Mesothelial cell of epicardium (in vitro differentiated cells): ENCODE measurements around the gene UNK. TPM values are rescaled to one million over a fixed set of nuclear protein-coding genes. Genes with fewer than 3 reads are reported as not detected.
A peak's percentile ranks its signal among the peaks of the same experiment; 100 is the strongest.
"Not testable (repeated sequence)": the region's sequence is repeated elsewhere in the genome, so short reads cannot be mapped to it uniquely, and the experiment has no call there.

Experiments
- DNase-seq, 2 experiments: peaks; one replicate each; pipeline ENCODE4 v3.0.0; 2021; ENCODE audit warnings: low spot score in 2 of 2; ENCODE audit not compliant: unreplicated experiment in 2 of 2
- H3K27ac Mint-ChIP-seq: 2 replicates; pipeline ENCODE4 v1.8.0; 2021; ENCODE audit warnings: mixed read lengths
- H3K27me3 Mint-ChIP-seq: 2 replicates; pipeline ENCODE4 v1.8.0; 2021; ENCODE audit warnings: low read depth, mixed read lengths
- H3K36me3 Mint-ChIP-seq: 2 replicates; pipeline ENCODE4 v1.8.0; 2021; ENCODE audit warnings: mixed read lengths
- H3K4me1 Mint-ChIP-seq: 2 replicates; pipeline ENCODE4 v1.8.0; 2021; ENCODE audit warnings: mixed read lengths
- H3K4me3 Mint-ChIP-seq: 2 replicates; pipeline ENCODE4 v1.8.0; 2021; ENCODE audit warnings: mild to moderate bottlenecking, moderate library complexity, mixed read lengths
- H3K9me3 Mint-ChIP-seq: 2 replicates; pipeline ENCODE4 v1.8.0; 2021; ENCODE audit warnings: mixed read lengths
- total RNA-seq: library from RNA; stranded (reverse); gene quantifications from 3 replicates; pipeline ENCODE4 v1.2.1, GENCODE V29; 2021
- TF ChIP-seq, protein P1 (sequence below): fragments of 200-600 bp; sonication (generic); IDR thresholded peaks from one replicate; pipeline ENCODE4 v1.5.0; 2021; ENCODE audit warnings: antibody characterized with exemption; ENCODE audit not compliant: unreplicated experiment

Gene UNK
- total RNA-seq, 1 donor from 2014 or later: 66.4 TPM

GRCh38 chr17:75850928-75851692 lies 66.5 kb downstream of the UNK start:
- Mint-ChIP-seq H3K27me3 (no peaks in the 10 kb centered on the region), H3K9me3 (no peaks in the 10 kb centered on the region), H3K4me3 (no peak overlapping the region), H3K36me3 (peaks cover 16% of the 10 kb centered on the region), H3K27ac (no peak overlapping the region), H3K4me1 (peaks cover 10% of the 10 kb centered on the region)
- TF ChIP-seq, protein P1, sequence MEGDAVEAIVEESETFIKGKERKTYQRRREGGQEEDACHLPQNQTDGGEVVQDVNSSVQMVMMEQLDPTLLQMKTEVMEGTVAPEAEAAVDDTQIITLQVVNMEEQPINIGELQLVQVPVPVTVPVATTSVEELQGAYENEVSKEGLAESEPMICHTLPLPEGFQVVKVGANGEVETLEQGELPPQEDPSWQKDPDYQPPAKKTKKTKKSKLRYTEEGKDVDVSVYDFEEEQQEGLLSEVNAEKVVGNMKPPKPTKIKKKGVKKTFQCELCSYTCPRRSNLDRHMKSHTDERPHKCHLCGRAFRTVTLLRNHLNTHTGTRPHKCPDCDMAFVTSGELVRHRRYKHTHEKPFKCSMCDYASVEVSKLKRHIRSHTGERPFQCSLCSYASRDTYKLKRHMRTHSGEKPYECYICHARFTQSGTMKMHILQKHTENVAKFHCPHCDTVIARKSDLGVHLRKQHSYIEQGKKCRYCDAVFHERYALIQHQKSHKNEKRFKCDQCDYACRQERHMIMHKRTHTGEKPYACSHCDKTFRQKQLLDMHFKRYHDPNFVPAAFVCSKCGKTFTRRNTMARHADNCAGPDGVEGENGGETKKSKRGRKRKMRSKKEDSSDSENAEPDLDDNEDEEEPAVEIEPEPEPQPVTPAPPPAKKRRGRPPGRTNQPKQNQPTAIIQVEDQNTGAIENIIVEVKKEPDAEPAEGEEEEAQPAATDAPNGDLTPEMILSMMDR: no peak
- DNase-seq: no peak

GRCh38 chr17:75851693-75851991 lies 67.0 kb downstream of the UNK start:
- not testable (repeated sequence) for H3K27ac Mint-ChIP-seq, H3K9me3 Mint-ChIP-seq, H3K27me3 Mint-ChIP-seq, H3K4me3 Mint-ChIP-seq, DNase-seq
- H3K36me3 Mint-ChIP-seq: peaks cover 14% of the 10 kb centered on the region
- peaks cover 14% of the 10 kb centered on the region for H3K4me1 Mint-ChIP-seq

DNA sequence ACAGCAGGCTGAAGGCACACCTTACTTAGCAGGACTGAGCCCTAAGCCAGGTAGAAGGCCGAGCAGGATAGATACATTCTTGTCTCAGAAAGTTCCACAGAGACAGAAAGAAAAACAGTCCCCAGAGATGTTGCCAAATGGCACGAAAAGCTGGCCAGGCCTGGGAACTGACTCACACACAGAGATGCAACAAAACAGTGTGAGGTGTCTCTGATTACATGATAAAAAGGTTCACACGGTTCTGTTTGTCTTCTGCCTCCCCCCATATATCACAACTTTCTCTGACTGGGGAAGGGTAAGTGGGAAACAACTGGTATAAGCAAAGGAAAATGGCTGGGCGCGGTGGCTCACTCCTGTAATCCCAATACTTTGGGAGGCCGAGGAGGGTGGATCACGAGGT lies 68.8 kb downstream of the UNK start:
- TF ChIP-seq, protein P1: no peak
- Mint-ChIP-seq H3K27ac (no peak overlapping the region), H3K4me3 (no peak overlapping the region), H3K4me1 (peaks cover 15% of the 10 kb centered on the region), H3K36me3 (peaks cover 11% of the 10 kb centered on the region), H3K9me3 (no peaks in the 10 kb centered on the region), H3K27me3 (no peaks in the 10 kb centered on the region)
- DNase-seq: no peak

GRCh38 chr17:75854101-75854748 lies 69.6 kb downstream of the UNK start:
- H3K36me3 Mint-ChIP-seq: peaks cover 10% of the 10 kb centered on the region
- peaks cover 15% of the 10 kb centered on the region for H3K4me1 Mint-ChIP-seq
- no peak overlapping the region for H3K4me3 Mint-ChIP-seq
- no peak for DNase-seq
- no peaks in the 10 kb centered on the region for H3K9me3 Mint-ChIP-seq
- TF ChIP-seq, protein P1: no peak
- no peaks in the 10 kb centered on the region for H3K27me3 Mint-ChIP-seq
- H3K27ac Mint-ChIP-seq: no peak overlapping the region

- Mint-ChIP-seq H3K27ac (no peak overlapping the region), H3K4me3 (no peak overlapping the region), H3K4me1 (peaks cover 15% of the 10 kb centered on the region), H3K9me3 (no peaks in the 10 kb centered on the region), H3K27me3 (no peaks in the 10 kb centered on the region), H3K36me3 (peaks cover 5% of the 10 kb centered on the region)
- TF ChIP-seq, protein P1: no peak
- no peak for DNase-seq
These were observed 70.3 kb downstream of the UNK start for GRCh38 chr17:75854881-75855309.

DNA sequence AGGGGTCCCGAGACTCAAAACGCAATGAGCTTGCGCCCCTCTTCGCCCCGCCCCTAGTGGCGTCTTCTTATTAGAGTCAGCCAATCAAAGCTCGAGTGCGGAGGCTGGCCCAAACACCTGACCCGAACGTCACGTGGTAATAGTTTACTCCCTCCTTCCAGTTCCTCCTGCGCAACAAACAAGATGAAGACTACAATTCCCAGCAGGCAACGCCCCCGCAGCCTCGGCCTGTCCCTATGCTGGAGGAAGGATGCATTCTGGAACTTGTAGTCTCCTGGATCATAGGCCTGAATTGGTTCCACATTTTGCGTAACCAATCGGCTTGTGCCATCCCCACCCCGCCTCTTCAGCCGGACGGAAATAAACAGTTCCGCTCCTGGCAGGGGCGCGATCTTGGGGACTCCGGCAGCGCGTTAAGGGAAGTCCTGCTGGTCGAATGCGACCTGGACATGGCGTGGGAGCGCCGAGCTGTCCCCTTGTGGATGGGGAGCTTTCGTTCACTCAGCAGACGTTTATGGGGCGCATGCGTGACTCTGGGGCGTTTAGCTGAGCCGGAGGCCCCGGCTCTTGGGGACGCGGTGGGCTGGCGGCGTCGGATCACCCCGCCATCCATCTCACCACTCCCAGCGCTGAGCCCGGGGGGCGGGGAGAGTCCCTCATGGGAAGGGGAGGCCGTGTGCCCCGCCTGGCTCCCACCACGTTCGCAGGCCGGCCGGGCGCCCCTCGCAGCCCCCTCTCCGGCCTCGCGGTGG lies 70.9 kb downstream of the UNK start, which contains the start of gene WBP2:
TSS of gene WBP2 (minus strand) at position 26 of the 752 bp plus-strand sequence. CDS start 38 bp downstream, outside the sequence.
- Mint-ChIP-seq H3K27ac (peak within 1 kb of the TSS; percentile 84), H3K27me3 (no peaks in the 10 kb centered on the region), H3K9me3 (no peaks in the 10 kb centered on the region), H3K36me3 (peaks cover 4% of the 10 kb centered on the region), H3K4me1 (peaks cover 15% of the 10 kb centered on the region), H3K4me3 (no peak within 1 kb of the TSS)
- peak; percentile 93 to 94 for DNase-seq
- TF ChIP-seq, protein P1: no peak
